IMR-90 (cell line): Measurements from ENCODE around the gene CYGB. TPM values are rescaled to one million over a fixed set of nuclear protein-coding genes. Genes with fewer than 3 reads are reported as not detected.

ENCODE experiments used
- ATAC-seq: fragments of 200-7000 bp; cut with Tn5 transposase; 2 replicates; pipeline ENCODE4 v1.9.1; 2020; ENCODE audit warnings: low read depth, mild to moderate bottlenecking, moderate library complexity
- BruUV-seq: library from RNA; stranded (reverse); fragments of 400-500 nt; replicated peaks from 2 replicates; lab custom pipeline; 2021; lab: Mats Ljungman, UMichigan
- CTCF ChIA-PET: fragments of 300-600 bp; formaldehyde crosslinking; extraction: SDS; loops from one replicate; lab custom pipeline; 2021; ENCODE audit warnings: antibody characterized with exemption; lab: Yijun Ruan, JAX
- POLR2A ChIA-PET: fragments of 300-600 bp; sonication (Branson Sonifier 250); formaldehyde crosslinking; loops from one replicate; lab custom pipeline; 2022; ENCODE audit warnings: antibody characterized with exemption; ENCODE audit not compliant: unreplicated experiment; lab: Charles Lee
- DNase-seq: peaks from one replicate; pipeline ENCODE4 v3.0.0; 2013
- H2AFZ ChIP-seq: replicated peaks from 2 replicates; pipeline ENCODE3; 2013; ENCODE audit warnings: low read length, mild to moderate bottlenecking; ENCODE audit not compliant: poor library complexity
- H2AK5ac ChIP-seq: 2 replicates; pipeline ENCODE4 v1.6.1; 2013; ENCODE audit warnings: low read depth, low read length, inconsistent platforms
- H2AK9ac ChIP-seq: replicated peaks from 2 replicates; pipeline ENCODE3; 2013; ENCODE audit warnings: mild to moderate bottlenecking, low read depth, low read length, moderate library complexity; ENCODE audit not compliant: poor library complexity
- H2BK120ac ChIP-seq: 2 replicates; pipeline ENCODE4 v1.6.1; 2013; ENCODE audit warnings: low read depth, low read length, inconsistent platforms
- H2BK15ac ChIP-seq: 3 replicates; pipeline ENCODE4 v1.6.1; 2013; ENCODE audit warnings: low read depth, low read length, inconsistent platforms
- H2BK20ac ChIP-seq: 2 replicates; pipeline ENCODE4 v1.6.1; 2013; ENCODE audit warnings: low read depth, mild to moderate bottlenecking, inconsistent platforms, low read length, moderate library complexity
- H2BK5ac ChIP-seq: 2 replicates; pipeline ENCODE4 v1.6.1; 2013; ENCODE audit warnings: mild to moderate bottlenecking, low read depth, low read length, inconsistent platforms; ENCODE audit not compliant: poor library complexity, severe bottlenecking
- H3K14ac ChIP-seq: replicated peaks from 2 replicates; pipeline ENCODE4 v1.6.1; 2013; ENCODE audit warnings: low read depth, low read length, inconsistent platforms
- H3K18ac ChIP-seq: 2 replicates; pipeline ENCODE4 v1.6.1; 2013; ENCODE audit warnings: low read depth, low read length, control low read depth
- H3K23ac ChIP-seq: 2 replicates; pipeline ENCODE4 v1.6.1; 2013; ENCODE audit warnings: low read depth, low read length, inconsistent platforms
- H3K27ac ChIP-seq: 2 replicates; pipeline ENCODE4 v1.5.1; 2013; ENCODE audit warnings: mild to moderate bottlenecking, control low read depth, low read length; ENCODE audit not compliant: insufficient read depth
- H3K27me3 ChIP-seq: 2 replicates; pipeline ENCODE4 v1.6.1; 2013; ENCODE audit warnings: low read length; ENCODE audit not compliant: control insufficient read depth, insufficient read depth
- H3K36me3 ChIP-seq: 2 replicates; pipeline ENCODE4 v1.6.1; 2013; ENCODE audit warnings: low read length, mixed read lengths; ENCODE audit not compliant: control insufficient read depth, insufficient read depth
- H3K4ac ChIP-seq: 2 replicates; pipeline ENCODE4 v1.6.1; 2013; ENCODE audit warnings: low read depth, low read length, inconsistent platforms
- H3K4me1 ChIP-seq: 2 replicates; pipeline ENCODE4 v1.6.1; 2013; ENCODE audit warnings: low read length, mixed read lengths; ENCODE audit not compliant: control insufficient read depth, insufficient read depth
- H3K4me2 ChIP-seq: 2 replicates; pipeline ENCODE4 v1.6.1; 2013; ENCODE audit warnings: low read depth, mild to moderate bottlenecking, control low read depth, low read length, moderate library complexity
- H3K4me3 ChIP-seq: 2 replicates; pipeline ENCODE4 v1.5.1; 2013; ENCODE audit warnings: low read depth, mild to moderate bottlenecking, control low read depth, low read length, moderate library complexity; ENCODE audit not compliant: insufficient read depth
- H3K56ac ChIP-seq: 2 replicates; pipeline ENCODE4 v1.6.1; 2013; ENCODE audit warnings: low read length, inconsistent platforms; ENCODE audit not compliant: insufficient read depth; ENCODE audit errors: extremely low read depth
- H3K79me1 ChIP-seq, 2 experiments: 2 replicates each; pipeline ENCODE4 v1.6.1; 2013; ENCODE audit warnings: low read length in 2 of 2, inconsistent platforms in 1 of 2, low read depth in 1 of 2
- H3K9ac ChIP-seq: 2 replicates; pipeline ENCODE4 v1.6.1; 2013; ENCODE audit warnings: low read depth, low read length, control low read depth
- H3K9me1 ChIP-seq: 2 replicates; pipeline ENCODE4 v1.6.1; 2013; ENCODE audit warnings: low read length, inconsistent platforms; ENCODE audit not compliant: insufficient read depth
- H3K9me3 ChIP-seq: 2 replicates; pipeline ENCODE4 v1.6.1; 2013; ENCODE audit warnings: low read length; ENCODE audit not compliant: control insufficient read depth, insufficient read depth
- H4K20me1 ChIP-seq: 2 replicates; pipeline ENCODE4 v1.6.1; 2013; ENCODE audit warnings: low read length, inconsistent platforms; ENCODE audit not compliant: insufficient read depth
- H4K5ac ChIP-seq: 2 replicates; pipeline ENCODE4 v1.6.1; 2013; ENCODE audit warnings: mild to moderate bottlenecking, low read depth, low read length, control low read depth
- H4K8ac ChIP-seq, 2 experiments: 2 replicates each; pipeline ENCODE4 v1.6.1; 2013; ENCODE audit warnings: low read depth in 2 of 2, low read length in 2 of 2, control low read depth in 1 of 2, inconsistent platforms in 1 of 2
- H4K91ac ChIP-seq: 2 replicates; pipeline ENCODE4 v1.6.1; 2013; ENCODE audit warnings: low read depth, low read length, inconsistent platforms; ENCODE audit not compliant: insufficient read depth
- BHLHE40 ChIP-seq: fragments of 150-350 bp; IDR thresholded peaks from 2 replicates; pipeline ENCODE4 v1.6.1; 2016; ENCODE audit warnings: mild to moderate bottlenecking, low read depth, low read length
- CEBPB ChIP-seq: IDR thresholded peaks from 2 replicates; pipeline ENCODE4 v1.6.1; 2012; ENCODE audit warnings: low read depth, low read length, improper control_type of control experiment
- MAFK ChIP-seq: IDR thresholded peaks from 2 replicates; pipeline ENCODE4 v1.6.1; 2012; ENCODE audit warnings: low read depth, low read length, improper control_type of control experiment
- MAZ ChIP-seq: IDR thresholded peaks from 2 replicates; pipeline ENCODE4 v1.6.1; 2012; ENCODE audit warnings: low read depth, mild to moderate bottlenecking, low read length, improper control_type of control experiment, moderate library complexity, borderline replicate concordance
- MXI1 ChIP-seq: IDR thresholded peaks from 2 replicates; pipeline ENCODE4 v1.6.1; 2012; ENCODE audit warnings: low read depth, mild to moderate bottlenecking, low read length, moderate library complexity, borderline replicate concordance
- NFE2L2 ChIP-seq: fragments of 150-350 bp; IDR thresholded peaks from 2 replicates; pipeline ENCODE4 v1.6.1; 2016; ENCODE audit warnings: low read depth, mild to moderate bottlenecking, low read length
- RAD21 ChIP-seq: IDR thresholded peaks from 2 replicates; pipeline ENCODE4 v1.6.1; 2012; ENCODE audit warnings: low read length, improper control_type of control experiment
- RCOR1 ChIP-seq: IDR thresholded peaks from 2 replicates; pipeline ENCODE4 v1.6.1; 2012; ENCODE audit warnings: mild to moderate bottlenecking, low read length, improper control_type of control experiment; ENCODE audit not compliant: insufficient replicate concordance
- RFX5 ChIP-seq: IDR thresholded peaks from 2 replicates; pipeline ENCODE4 v1.8.0; 2012; ENCODE audit warnings: low read depth, mild to moderate bottlenecking, low read length, moderate library complexity
- WGBS, 2 experiments: methylation state at CpG; one replicate each; pipeline versions ENCODE4 v1.1.5 to v1.1.7; 2013; ENCODE audit warnings: missing lambda C conversion rate in 2 of 2; ENCODE audit not compliant: insufficient read length in 1 of 2; ENCODE audit errors: extremely low coverage in 2 of 2; 5-methylcytosine and 5-hydroxymethylcytosine counted together
- dilution Hi-C: fragments of 300-500 bp; cut with HindIII; formaldehyde crosslinking; loops from one replicate; pipeline ENCODE4 v1.14.3; 2018; ENCODE audit warnings: low sequenced_read_pairs; ENCODE audit not compliant: unreplicated experiment
- in situ Hi-C: fragments of 300-500 bp; cut with MboI; formaldehyde crosslinking; loops from 3 replicates; pipeline ENCODE4 v1.14.3; 2019; ENCODE audit warnings: low sequenced_read_pairs, inconsistent platforms, mixed read lengths
- intact Hi-C: fragments of 100-400 bp; cut with micrococcal nuclease; formaldehyde crosslinking; loops from 2 replicates; pipeline ENCODE4 v1.10.0; 2022
- polyA plus RNA-seq, 3 experiments: library from polyadenylated mRNA; depleted of rRNA; stranded (reverse); fragments of >200 nt; gene quantifications; 2 replicates each; pipeline ENCODE4 v1.2.3, GENCODE V29; 2012; ENCODE audit warnings: low replicate concordance in 1 of 3
- total RNA-seq: library from RNA; depleted of rRNA; stranded (reverse); fragments of >200 nt; gene quantifications from 2 replicates; pipeline ENCODE4 v1.2.3, GENCODE V29; 2012
- TF ChIP-seq, protein P1 (sequence below): fragments of 150-350 bp; IDR thresholded peaks from 2 replicates; pipeline ENCODE4 v1.6.1; 2016; ENCODE audit warnings: low read depth, mild to moderate bottlenecking, low read length, moderate library complexity, borderline replicate concordance

The CYGB gene
- total and polyA plus RNA-seq, 2 of the 4 experiments (the other 2 are of a cell fraction), result 1.3 to 2.9 TPM

DNA sequence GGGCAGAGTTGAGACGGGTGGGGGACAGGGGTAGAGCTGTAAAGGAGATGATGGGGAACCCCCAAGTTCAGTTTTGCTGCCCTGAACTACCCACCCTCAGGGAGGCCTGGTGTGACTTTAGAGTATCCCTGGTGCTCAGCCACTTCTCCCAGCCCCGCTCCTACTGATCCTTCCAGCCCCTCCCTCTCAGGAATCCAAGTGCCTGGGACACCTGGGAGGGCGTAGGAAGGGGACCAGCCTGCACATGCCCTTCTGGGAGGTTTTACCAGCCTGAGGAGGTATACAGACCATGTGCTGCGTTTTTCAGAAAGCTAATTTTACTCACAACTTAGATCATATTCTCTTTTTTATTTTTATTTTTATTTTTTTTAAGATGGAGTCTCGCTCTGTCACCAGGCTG is 44.0 kb upstream of the CYGB start:
- H2BK120ac ChIP-seq, result no peak overlapping the region
- H2BK20ac ChIP-seq, result no peak overlapping the region
- no peak overlapping the region for H3K9ac ChIP-seq
- H2BK15ac ChIP-seq, result no peak overlapping the region
- H4K20me1 ChIP-seq, result no peaks in the 10 kb centered on the region
- H3K4ac ChIP-seq, result no peak overlapping the region
- no peaks in the 10 kb centered on the region for H3K79me1 ChIP-seq
- no peak overlapping the region for H3K4me3 ChIP-seq
- H3K4me2 ChIP-seq, result no peak overlapping the region
- H2BK5ac ChIP-seq, result no peak overlapping the region
- no peak overlapping the region for H4K5ac ChIP-seq
- H3K36me3 ChIP-seq, result no peaks in the 10 kb centered on the region
- H3K18ac ChIP-seq, result no peak overlapping the region
- in situ Hi-C loops, result no loop called here
- DNase-seq (no peak), ATAC-seq (no peak)
- no peak overlapping the region for H4K91ac ChIP-seq
- H3K9me3 ChIP-seq, result no peaks in the 10 kb centered on the region
- H3K14ac ChIP-seq, result no peak overlapping the region
- H4K8ac ChIP-seq, result no peak overlapping the region
- no peak overlapping the region for H3K23ac ChIP-seq
- H2AFZ ChIP-seq, result no peak overlapping the region
- ChIA-PET POLR2A (no interaction called here), CTCF (no interaction called here)
- H3K4me1 ChIP-seq, result peaks cover 2% of the 10 kb centered on the region; the same call in 1 of the 2 replicates
- no peak overlapping the region for H2AK5ac ChIP-seq
- no peak for TF ChIP-seq CEBPB
- TF ChIP-seq MAZ, result no peak
- TF ChIP-seq RCOR1, result no peak
- no peak for TF ChIP-seq MXI1
- no peak for TF ChIP-seq MAFK
- TF ChIP-seq, protein P1, sequence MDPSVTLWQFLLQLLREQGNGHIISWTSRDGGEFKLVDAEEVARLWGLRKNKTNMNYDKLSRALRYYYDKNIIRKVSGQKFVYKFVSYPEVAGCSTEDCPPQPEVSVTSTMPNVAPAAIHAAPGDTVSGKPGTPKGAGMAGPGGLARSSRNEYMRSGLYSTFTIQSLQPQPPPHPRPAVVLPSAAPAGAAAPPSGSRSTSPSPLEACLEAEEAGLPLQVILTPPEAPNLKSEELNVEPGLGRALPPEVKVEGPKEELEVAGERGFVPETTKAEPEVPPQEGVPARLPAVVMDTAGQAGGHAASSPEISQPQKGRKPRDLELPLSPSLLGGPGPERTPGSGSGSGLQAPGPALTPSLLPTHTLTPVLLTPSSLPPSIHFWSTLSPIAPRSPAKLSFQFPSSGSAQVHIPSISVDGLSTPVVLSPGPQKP, result no peak
- no peak for TF ChIP-seq RFX5
- TF ChIP-seq NFE2L2, result no peak
- no peak for TF ChIP-seq BHLHE40
- no peak for TF ChIP-seq RAD21
- dilution Hi-C loops, result no loop called here
- H3K27ac ChIP-seq, result no peak overlapping the region
- intact Hi-C loops, result no loop called here
- peaks cover 17% of the 10 kb centered on the region for H3K27me3 ChIP-seq
- no peak overlapping the region for H3K56ac ChIP-seq
- H3K9me1 ChIP-seq, result no peaks in the 10 kb centered on the region
- no peak overlapping the region for H2AK9ac ChIP-seq
- no TSS peak for BruUV-seq
- 60% methylated on average over 1 of the region's 5 CpGs; no CpG with 5 or more reads in 1 of the 2 experiments for WGBS, 2 experiments
